ENCODE data around the gene CDK9.
"Not testable (repeated sequence)": the region's sequence is repeated elsewhere in the genome, so short reads cannot be mapped to it uniquely, and the experiment has no call there.

Gene CDK9

GRCh38 chr9:127779136-127779981, 6.5 kb upstream of the CDK9 start:
- no peak overlapping the region for H4K91ac ChIP-seq (ENCODE audit: low read depth, low read length)
- no peak overlapping the region for H3K14ac ChIP-seq (ENCODE audit: low read length)
- no peak overlapping the region for H3K4me3 ChIP-seq (ENCODE audit: low read depth, low read length)
- no peak overlapping the region for H2BK12ac ChIP-seq (ENCODE audit: low read length)
- H3K79me1 ChIP-seq (ENCODE audit: low read length): no peaks in the 10 kb centered on the region
- no peak overlapping the region for H4K8ac ChIP-seq (ENCODE audit: low read depth, low read length)
- H3K4me2 ChIP-seq (ENCODE audit: low read length): no peak overlapping the region
- no peaks in the 10 kb centered on the region for H3K79me2 ChIP-seq (ENCODE audit: control insufficient read depth, insufficient read depth, low read length, poor library complexity)
- no peak overlapping the region for H2BK5ac ChIP-seq (ENCODE audit: low read depth, low read length, poor library complexity)
- no peak overlapping the region for H2BK120ac ChIP-seq (ENCODE audit: insufficient read depth, low read length, poor library complexity)
- H3K27ac ChIP-seq (ENCODE audit: low read depth, low read length): no peak overlapping the region
- H3K4ac ChIP-seq (ENCODE audit: low read depth, low read length): no peak overlapping the region
- H4K12ac ChIP-seq (ENCODE audit: low read depth, low read length): no peak overlapping the region
- H3K27me3 ChIP-seq (ENCODE audit: insufficient read depth, low read length): no peaks in the 10 kb centered on the region
- no peak overlapping the region for H3K9ac ChIP-seq (ENCODE audit: low read length)
- H2AFZ ChIP-seq (ENCODE audit: insufficient read depth, low read length, poor library complexity): no peak overlapping the region
- H2AK5ac ChIP-seq (ENCODE audit: low read length): no peak overlapping the region
- no CpG with 5 or more reads among the region's 17 CpGs for WGBS (ENCODE audit: extremely low coverage, insufficient coverage, insufficient read length)
- peak in 1 of 2 donors; percentile 19 for DNase-seq
- H3K4me1 ChIP-seq (ENCODE audit: control insufficient read depth in 1 of 2, insufficient read depth in 2 of 2, low read length in 2 of 2): no peaks in the 10 kb centered on the region
- no peak overlapping the region for H3K18ac ChIP-seq (ENCODE audit: low read length)
- no peaks in the 10 kb centered on the region for H3K36me3 ChIP-seq (ENCODE audit: control insufficient read depth in 1 of 2, insufficient read depth in 2 of 2, low read length in 2 of 2)
- no peak overlapping the region for H3K23ac ChIP-seq (ENCODE audit: low read length)
- peaks cover 2% of the 10 kb centered on the region for H3K9me3 ChIP-seq (ENCODE audit: insufficient read depth, low read depth, low read length)

GRCh38 chr9:127780126-127780885, 5.5 kb upstream of the CDK9 start:
- no peak overlapping the region for H2BK12ac ChIP-seq (ENCODE audit: low read length)
- H3K4me3 ChIP-seq (ENCODE audit: low read depth, low read length): no peak overlapping the region
- H3K18ac ChIP-seq (ENCODE audit: low read length): no peak overlapping the region
- no peaks in the 10 kb centered on the region for H3K79me1 ChIP-seq (ENCODE audit: low read length)
- peaks cover 0 to 3% of the 10 kb centered on the region in 2 experiments for H3K4me1 ChIP-seq (ENCODE audit: control insufficient read depth in 1 of 2, insufficient read depth in 2 of 2, low read length in 2 of 2)
- no peak overlapping the region for H2AFZ ChIP-seq (ENCODE audit: insufficient read depth, low read length, poor library complexity)
- H3K36me3 ChIP-seq (ENCODE audit: control insufficient read depth in 1 of 2, insufficient read depth in 2 of 2, low read length in 2 of 2): no peaks in the 10 kb centered on the region
- no peak overlapping the region for H3K14ac ChIP-seq (ENCODE audit: low read length)
- no peak for DNase-seq
- H2AK5ac ChIP-seq (ENCODE audit: low read length): no peak overlapping the region
- H3K27ac ChIP-seq (ENCODE audit: low read depth, low read length): no peak overlapping the region
- no peak overlapping the region for H3K4ac ChIP-seq (ENCODE audit: low read depth, low read length)
- H3K9me3 ChIP-seq (ENCODE audit: insufficient read depth, low read depth, low read length): peaks cover 2% of the 10 kb centered on the region
- no peak overlapping the region for H4K91ac ChIP-seq (ENCODE audit: low read depth, low read length)
- H4K8ac ChIP-seq (ENCODE audit: low read depth, low read length): no peak overlapping the region
- no peak overlapping the region for H3K9ac ChIP-seq (ENCODE audit: low read length)
- WGBS (ENCODE audit: extremely low coverage, insufficient coverage, insufficient read length): no CpG with 5 or more reads among the region's 20 CpGs
- H4K12ac ChIP-seq (ENCODE audit: low read depth, low read length): no peak overlapping the region
- no peak overlapping the region for H3K23ac ChIP-seq (ENCODE audit: low read length)
- H3K27me3 ChIP-seq (ENCODE audit: insufficient read depth, low read length): no peaks in the 10 kb centered on the region
- H3K4me2 ChIP-seq (ENCODE audit: low read length): no peak overlapping the region
- no peak overlapping the region for H2BK5ac ChIP-seq (ENCODE audit: low read depth, low read length, poor library complexity)
- H3K79me2 ChIP-seq (ENCODE audit: control insufficient read depth, insufficient read depth, low read length, poor library complexity): no peaks in the 10 kb centered on the region
- H2BK120ac ChIP-seq (ENCODE audit: insufficient read depth, low read length, poor library complexity): no peak overlapping the region

- not testable (repeated sequence) for H3K4me3 ChIP-seq (ENCODE audit: low read depth, low read length); H2BK5ac ChIP-seq (ENCODE audit: low read depth, low read length, poor library complexity); H3K27ac ChIP-seq (ENCODE audit: low read depth, low read length); H3K4me1 ChIP-seq (ENCODE audit: control insufficient read depth in 1 of 2, insufficient read depth in 2 of 2, low read length in 2 of 2); H3K27me3 ChIP-seq (ENCODE audit: insufficient read depth, low read length); H2AFZ ChIP-seq (ENCODE audit: insufficient read depth, low read length, poor library complexity); H3K79me2 ChIP-seq (ENCODE audit: control insufficient read depth, insufficient read depth, low read length, poor library complexity); H3K18ac ChIP-seq (ENCODE audit: low read length); H2AK5ac ChIP-seq (ENCODE audit: low read length); H4K12ac ChIP-seq (ENCODE audit: low read depth, low read length); H3K14ac ChIP-seq (ENCODE audit: low read length); H3K9me3 ChIP-seq (ENCODE audit: insufficient read depth, low read depth, low read length); H3K4me2 ChIP-seq (ENCODE audit: low read length); H3K4ac ChIP-seq (ENCODE audit: low read depth, low read length); H4K91ac ChIP-seq (ENCODE audit: low read depth, low read length); H2BK120ac ChIP-seq (ENCODE audit: insufficient read depth, low read length, poor library complexity); H3K9ac ChIP-seq (ENCODE audit: low read length); H4K8ac ChIP-seq (ENCODE audit: low read depth, low read length); H2BK12ac ChIP-seq (ENCODE audit: low read length); H3K23ac ChIP-seq (ENCODE audit: low read length); H3K79me1 ChIP-seq (ENCODE audit: low read length); H3K36me3 ChIP-seq (ENCODE audit: control insufficient read depth in 1 of 2, insufficient read depth in 2 of 2, low read length in 2 of 2)
- no CpG with 5 or more reads among the region's 9 CpGs for WGBS (ENCODE audit: extremely low coverage, insufficient coverage, insufficient read length)
- DNase-seq: peak in 1 of 2 donors; percentile 43
Measured at GRCh38 chr9:127780909-127781308, 4.9 kb upstream of the CDK9 start.

GRCh38 chr9:127781806-127782205, 4.0 kb upstream of the CDK9 start:
- no peak overlapping the region for H3K4me2 ChIP-seq (ENCODE audit: low read length)
- H2AFZ ChIP-seq (ENCODE audit: insufficient read depth, low read length, poor library complexity): no peak overlapping the region
- peaks cover 0 to 3% of the 10 kb centered on the region in 2 experiments for H3K4me1 ChIP-seq (ENCODE audit: control insufficient read depth in 1 of 2, insufficient read depth in 2 of 2, low read length in 2 of 2)
- H3K18ac ChIP-seq (ENCODE audit: low read length): no peak overlapping the region
- no peak overlapping the region for H4K91ac ChIP-seq (ENCODE audit: low read depth, low read length)
- no peak overlapping the region for H4K8ac ChIP-seq (ENCODE audit: low read depth, low read length)
- no peak overlapping the region for H2BK120ac ChIP-seq (ENCODE audit: insufficient read depth, low read length, poor library complexity)
- no peak overlapping the region for H3K14ac ChIP-seq (ENCODE audit: low read length)
- H2AK5ac ChIP-seq (ENCODE audit: low read length): no peak overlapping the region
- no peak overlapping the region for H4K12ac ChIP-seq (ENCODE audit: low read depth, low read length)
- peaks cover 2% of the 10 kb centered on the region for H3K9me3 ChIP-seq (ENCODE audit: insufficient read depth, low read depth, low read length)
- no peak overlapping the region for H3K4me3 ChIP-seq (ENCODE audit: low read depth, low read length)
- no peaks in the 10 kb centered on the region for H3K27me3 ChIP-seq (ENCODE audit: insufficient read depth, low read length)
- no peak overlapping the region for H3K27ac ChIP-seq (ENCODE audit: low read depth, low read length)
- no peaks in the 10 kb centered on the region for H3K36me3 ChIP-seq (ENCODE audit: control insufficient read depth in 1 of 2, insufficient read depth in 2 of 2, low read length in 2 of 2)
- H3K79me2 ChIP-seq (ENCODE audit: control insufficient read depth, insufficient read depth, low read length, poor library complexity): peaks cover 8% of the 10 kb centered on the region
- H2BK12ac ChIP-seq (ENCODE audit: low read length): no peak overlapping the region
- H2BK5ac ChIP-seq (ENCODE audit: low read depth, low read length, poor library complexity): no peak overlapping the region
- H3K79me1 ChIP-seq (ENCODE audit: low read length): peaks cover 6% of the 10 kb centered on the region
- no peak overlapping the region for H3K23ac ChIP-seq (ENCODE audit: low read length)
- no CpG with 5 or more reads among the region's 4 CpGs for WGBS (ENCODE audit: extremely low coverage, insufficient coverage, insufficient read length)
- no peak overlapping the region for H3K9ac ChIP-seq (ENCODE audit: low read length)
- no peak overlapping the region for H3K4ac ChIP-seq (ENCODE audit: low read depth, low read length)
- no peak for DNase-seq
